ENCODE data around the gene PRIMA1. TPM values are rescaled to one million over a fixed set of nuclear protein-coding genes. Genes with fewer than 3 reads are reported as not detected.

Gene PRIMA1
- polyA plus RNA-seq, 3 donors: not detected

DNA sequence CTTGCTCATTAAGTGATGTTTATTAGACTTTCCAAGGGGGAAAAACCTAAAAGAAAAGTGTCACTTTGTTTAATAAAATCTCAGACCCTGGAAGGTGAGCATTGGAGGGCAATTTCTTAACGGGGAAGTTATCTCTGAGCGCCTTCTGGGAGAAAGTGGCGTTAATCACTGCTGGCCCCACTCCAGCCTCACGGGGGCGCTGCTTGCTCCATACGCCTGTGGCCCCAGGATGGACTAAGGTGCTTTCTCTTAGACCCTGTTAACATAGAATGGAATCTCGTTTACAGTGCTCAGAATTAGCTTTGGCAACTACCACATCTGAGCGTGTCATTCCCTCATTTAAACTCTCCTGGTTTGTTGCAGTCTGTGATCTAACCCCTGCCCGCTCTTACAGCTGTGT, 16.4 kb upstream of the PRIMA1 start:
- Mint-ChIP-seq H3K36me3 (no peaks in the 10 kb centered on the region), H3K4me1 (no peaks in the 10 kb centered on the region), H3K9me3 (peaks cover 4 to 16% (median 10%) of the 10 kb centered on the region in 7 donors), H3K27me3 (ENCODE audit: low read depth in 3 of 3) (peaks cover 2 to 5% (median 4%) of the 10 kb centered on the region in 3 donors), H3K27ac (no peak overlapping the region), H3K4me3 (no peak overlapping the region)
- H3K9me3 ChIP-seq (replicated peaks in 1 of 2; ENCODE audit: control insufficient read depth in 1 of 2, insufficient read depth in 1 of 2, low read length in 2 of 2): peaks cover 3 to 4% of the 10 kb centered on the region in 2 donors
- no peaks in the 10 kb centered on the region for H3K27me3 ChIP-seq (ENCODE audit: control insufficient read depth in 2 of 2, insufficient read depth in 2 of 2, low read length in 2 of 2)
- H3K36me3 ChIP-seq (replicated peaks in 1 of 2; ENCODE audit: control insufficient read depth in 1 of 2, insufficient read depth in 2 of 2, low read length in 2 of 2): no peaks in the 10 kb centered on the region
- H2AFZ ChIP-seq (ENCODE audit: insufficient read depth, low read depth, low read length, poor library complexity, severe bottlenecking): no peak overlapping the region
- TF ChIP-seq, protein P1, sequence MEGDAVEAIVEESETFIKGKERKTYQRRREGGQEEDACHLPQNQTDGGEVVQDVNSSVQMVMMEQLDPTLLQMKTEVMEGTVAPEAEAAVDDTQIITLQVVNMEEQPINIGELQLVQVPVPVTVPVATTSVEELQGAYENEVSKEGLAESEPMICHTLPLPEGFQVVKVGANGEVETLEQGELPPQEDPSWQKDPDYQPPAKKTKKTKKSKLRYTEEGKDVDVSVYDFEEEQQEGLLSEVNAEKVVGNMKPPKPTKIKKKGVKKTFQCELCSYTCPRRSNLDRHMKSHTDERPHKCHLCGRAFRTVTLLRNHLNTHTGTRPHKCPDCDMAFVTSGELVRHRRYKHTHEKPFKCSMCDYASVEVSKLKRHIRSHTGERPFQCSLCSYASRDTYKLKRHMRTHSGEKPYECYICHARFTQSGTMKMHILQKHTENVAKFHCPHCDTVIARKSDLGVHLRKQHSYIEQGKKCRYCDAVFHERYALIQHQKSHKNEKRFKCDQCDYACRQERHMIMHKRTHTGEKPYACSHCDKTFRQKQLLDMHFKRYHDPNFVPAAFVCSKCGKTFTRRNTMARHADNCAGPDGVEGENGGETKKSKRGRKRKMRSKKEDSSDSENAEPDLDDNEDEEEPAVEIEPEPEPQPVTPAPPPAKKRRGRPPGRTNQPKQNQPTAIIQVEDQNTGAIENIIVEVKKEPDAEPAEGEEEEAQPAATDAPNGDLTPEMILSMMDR (IDR thresholded peaks at IDR 0.05): no peak
- no peak overlapping the region for H3K4me2 ChIP-seq (replicated peaks; ENCODE audit: extremely low read depth, low read length, poor library complexity, severe bottlenecking)
- H3K79me2 ChIP-seq (ENCODE audit: insufficient read depth, low read length): no peaks in the 10 kb centered on the region
- no peaks in the 10 kb centered on the region for H4K20me1 ChIP-seq (ENCODE audit: insufficient read depth, low read length)
- no peak overlapping the region for H3K9ac ChIP-seq (ENCODE audit: insufficient read depth, low read length, poor library complexity, severe bottlenecking)
- no peak overlapping the region for H3K27ac ChIP-seq (ENCODE audit: low read depth in 1 of 2, low read length in 2 of 2)
- intact Hi-C loops (cut with micrococcal nuclease): no loop called here
- H3K4me1 ChIP-seq (ENCODE audit: control insufficient read depth in 1 of 2, insufficient read depth in 2 of 2, low read length in 2 of 2): no peaks in the 10 kb centered on the region
- WGBS (ENCODE audit: insufficient coverage): 68% methylated on average over 6 of the region's 9 CpGs
- DNase-seq: no peak
- no peak overlapping the region for H3K4me3 ChIP-seq (replicated peaks in 1 of 3; ENCODE audit: low read depth in 2 of 3, low read length in 3 of 3)

DNA sequence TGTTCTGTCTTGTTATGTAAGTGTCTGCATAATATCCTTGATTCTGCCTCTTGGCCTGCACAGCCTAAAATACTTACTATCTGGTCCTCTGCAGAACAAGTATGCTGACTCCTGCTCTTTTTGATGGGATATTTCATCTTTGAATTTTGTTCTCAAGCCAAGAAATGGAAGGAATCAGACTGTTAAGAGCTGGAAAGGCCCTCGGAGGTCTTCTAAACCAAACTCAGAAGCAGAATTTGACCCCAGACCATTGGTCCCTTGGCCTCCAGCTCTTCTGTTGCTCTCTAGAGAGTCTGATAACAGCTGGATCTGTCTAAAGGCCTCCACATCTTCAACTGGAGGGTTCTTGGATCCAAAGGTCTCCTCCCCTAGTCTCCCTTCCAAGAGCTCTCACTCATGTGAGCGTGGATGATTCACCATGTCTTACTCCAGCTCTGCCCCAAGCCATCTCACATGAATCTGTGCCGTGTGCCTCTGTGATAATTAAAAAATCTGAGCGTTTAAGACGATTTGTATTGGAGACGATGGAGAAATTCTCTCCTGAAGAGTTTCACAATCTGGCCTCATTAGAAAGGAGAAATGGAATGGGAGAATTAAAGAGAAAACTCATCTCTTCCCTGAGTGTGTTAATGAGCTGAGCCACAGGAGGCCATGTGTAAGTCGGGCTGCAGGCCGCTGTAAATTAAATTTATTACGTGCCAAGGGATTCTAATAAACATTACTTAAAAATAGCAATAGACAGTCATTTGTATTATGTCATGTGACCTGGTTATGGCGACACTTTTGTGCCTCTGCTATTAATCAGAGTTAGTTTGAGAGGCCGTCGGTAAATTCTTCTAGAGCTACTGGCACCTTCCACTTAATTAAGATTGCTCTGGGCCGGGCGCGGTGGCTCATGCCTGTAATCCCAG, 15.4 kb upstream of the PRIMA1 start:
- intact Hi-C loops (cut with micrococcal nuclease): no loop called here

More for the DNA sequence above, 15.4 kb upstream of the PRIMA1 start:
- no peak overlapping the region for H3K4me3 Mint-ChIP-seq
- Histone ChIP-seq H4K20me1 (ENCODE audit: insufficient read depth, low read length) (no peaks in the 10 kb centered on the region), H3K27me3 (ENCODE audit: control insufficient read depth in 2 of 2, insufficient read depth in 2 of 2, low read length in 2 of 2) (no peaks in the 10 kb centered on the region), H3K27ac (ENCODE audit: low read depth in 1 of 2, low read length in 2 of 2) (no peak overlapping the region), H3K4me3 (replicated peaks in 1 of 3; ENCODE audit: low read depth in 2 of 3, low read length in 3 of 3) (no peak overlapping the region), H3K79me2 (ENCODE audit: insufficient read depth, low read length) (no peaks in the 10 kb centered on the region), H3K4me2 (replicated peaks; ENCODE audit: extremely low read depth, low read length, poor library complexity, severe bottlenecking) (no peak overlapping the region), H2AFZ (ENCODE audit: insufficient read depth, low read depth, low read length, poor library complexity, severe bottlenecking) (no peak overlapping the region), H3K36me3 (replicated peaks in 1 of 2; ENCODE audit: control insufficient read depth in 1 of 2, insufficient read depth in 2 of 2, low read length in 2 of 2) (no peaks in the 10 kb centered on the region), H3K4me1 (ENCODE audit: control insufficient read depth in 1 of 2, insufficient read depth in 2 of 2, low read length in 2 of 2) (no peaks in the 10 kb centered on the region), H3K9me3 (replicated peaks in 1 of 2; ENCODE audit: control insufficient read depth in 1 of 2, insufficient read depth in 1 of 2, low read length in 2 of 2) (peaks cover 0 to 3% of the 10 kb centered on the region in 2 donors), H3K9ac (ENCODE audit: insufficient read depth, low read length, poor library complexity, severe bottlenecking) (no peak overlapping the region)
- TF ChIP-seq, protein P1 (IDR thresholded peaks at IDR 0.05): no peak
- no peak overlapping the region for H3K27ac Mint-ChIP-seq
- H3K27me3 Mint-ChIP-seq (ENCODE audit: low read depth in 3 of 3): peaks cover 2 to 8% (median 5%) of the 10 kb centered on the region in 3 donors
- DNase-seq: no peak
- H3K4me1 Mint-ChIP-seq: no peaks in the 10 kb centered on the region
- no CpG with 5 or more reads among the region's 15 CpGs for WGBS (ENCODE audit: insufficient coverage)
- peaks cover 0 to 10% (median 5%) of the 10 kb centered on the region in 7 donors for H3K9me3 Mint-ChIP-seq
- H3K36me3 Mint-ChIP-seq: no peaks in the 10 kb centered on the region
